ENCODE data around the gene PDRG1.

The PDRG1 gene

GRCh38 chr20:31906001-31906400, 45.8 kb downstream of the PDRG1 start:
- in situ Hi-C loops (cut with HindIII; ENCODE audit: low sequenced_read_pairs): no loop called here
- no peak for DNase-seq (ENCODE audit: low read depth, low spot score)
- no peak overlapping the region for H3K4me3 ChIP-seq (ENCODE audit: low read depth, low read length)
- no peak for TF ChIP-seq CTCF (IDR thresholded peaks at IDR 0.05; ENCODE audit: low read depth, low read length)

- no peak for TF ChIP-seq CTCF (IDR thresholded peaks at IDR 0.05; ENCODE audit: low read depth, low read length)
- DNase-seq (ENCODE audit: low read depth, low spot score): no peak
- H3K4me3 ChIP-seq (ENCODE audit: low read depth, low read length): no peak overlapping the region
- in situ Hi-C loops (cut with HindIII; ENCODE audit: low sequenced_read_pairs): no loop called here
Measured at GRCh38 chr20:31903627-31904386, 48.0 kb downstream of the PDRG1 start.

GRCh38 chr20:31901615-31902014, 50.2 kb downstream of the PDRG1 start:
- in situ Hi-C loops (cut with HindIII; ENCODE audit: low sequenced_read_pairs): no loop called here
- no peak for TF ChIP-seq CTCF (IDR thresholded peaks at IDR 0.05; ENCODE audit: low read depth, low read length)
- DNase-seq (ENCODE audit: low read depth, low spot score): no peak
- H3K4me3 ChIP-seq (ENCODE audit: low read depth, low read length): no peak overlapping the region

- DNase-seq (ENCODE audit: low read depth, low spot score): no peak
- in situ Hi-C loops (cut with HindIII; ENCODE audit: low sequenced_read_pairs): no loop called here
- H3K4me3 ChIP-seq (ENCODE audit: low read depth, low read length): no peak overlapping the region
- TF ChIP-seq CTCF (IDR thresholded peaks at IDR 0.05; ENCODE audit: low read depth, low read length): no peak
Measured at GRCh38 chr20:31897541-31897940, 54.3 kb downstream of the PDRG1 start.

- no peak for TF ChIP-seq CTCF (IDR thresholded peaks at IDR 0.05; ENCODE audit: low read depth, low read length)
- no peak overlapping the region for H3K4me3 ChIP-seq (ENCODE audit: low read depth, low read length)
- no peak for DNase-seq (ENCODE audit: low read depth, low spot score)
- in situ Hi-C loops (cut with HindIII; ENCODE audit: low sequenced_read_pairs): no loop called here
Measured at GRCh38 chr20:31896049-31896448, 55.8 kb downstream of the PDRG1 start.

GRCh38 chr20:31894980-31895675, 56.7 kb downstream of the PDRG1 start:
- H3K4me3 ChIP-seq (ENCODE audit: low read depth, low read length): no peak overlapping the region
- peak; percentile 23 for DNase-seq (ENCODE audit: low read depth, low spot score)
- in situ Hi-C loops (cut with HindIII; ENCODE audit: low sequenced_read_pairs): no loop called here
- no peak for TF ChIP-seq CTCF (IDR thresholded peaks at IDR 0.05; ENCODE audit: low read depth, low read length)
